Measurements from ENCODE around the gene USP5.

DNA sequence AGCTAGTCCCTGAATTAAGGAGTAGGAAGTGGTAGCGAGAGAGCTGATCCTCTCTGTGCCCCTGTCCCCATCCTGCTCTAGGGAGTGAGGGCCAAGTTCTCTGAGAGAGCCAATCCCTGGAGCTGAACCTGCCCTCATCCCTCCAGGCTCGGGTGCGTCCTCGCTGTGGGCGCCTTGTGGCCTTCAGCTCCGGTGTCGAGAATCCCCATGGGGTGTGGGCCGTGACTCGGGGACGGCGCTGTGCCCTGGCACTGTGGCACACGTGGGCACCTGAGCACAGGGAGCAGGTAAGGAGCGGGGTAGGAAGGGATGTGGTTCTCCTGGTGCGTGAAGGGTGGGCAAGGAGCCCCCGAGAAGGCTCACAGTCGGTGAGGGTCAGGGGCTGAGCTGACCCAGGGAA, 13.1 kb upstream of the USP5 start:
- TF ChIP-seq CTCF (IDR thresholded peaks at IDR 0.05; ENCODE audit: insufficient read depth, low read depth, low read length) (no peak), EZH2 (IDR thresholded peaks at IDR 0.05; ENCODE audit: insufficient read depth, low read length) (no peak)

Measured in astrocyte (in vitro differentiated cells and primary cell).